Smooth muscle cell (in vitro differentiated cells): Measurements from ENCODE around the gene RMDN2. TPM values are rescaled to one million over a fixed set of nuclear protein-coding genes. Genes with fewer than 3 reads are reported as not detected.

ENCODE experiments used
- DNase-seq: peaks from one replicate; lab custom pipeline; 2025; ENCODE audit not compliant: unreplicated experiment; lab: John Stamatoyannopoulos, UW
- H2AFZ ChIP-seq: fragments of 200-600 bp; sonication (generic); 2 replicates; pipeline ENCODE4 v1.6.0; 2016; ENCODE audit warnings: antibody characterized with exemption, low read depth, mild to moderate bottlenecking
- H3F3A ChIP-seq: fragments of 200-600 bp; sonication (generic); 2 replicates; pipeline ENCODE4 v1.6.0; 2017; ENCODE audit warnings: antibody characterized with exemption, low read depth
- H3K27ac ChIP-seq: fragments of 200-600 bp; sonication (generic); 2 replicates; pipeline ENCODE4 v1.5.1; 2016; ENCODE audit warnings: low read depth, mild to moderate bottlenecking
- H3K27me3 ChIP-seq: fragments of 200-600 bp; sonication (generic); 2 replicates; pipeline ENCODE4 v1.6.1; 2016; ENCODE audit warnings: low read depth, mild to moderate bottlenecking
- H3K36me3 ChIP-seq: fragments of 200-600 bp; sonication (generic); 2 replicates; pipeline ENCODE4 v1.5.1; 2016; ENCODE audit warnings: low read depth
- H3K4me1 ChIP-seq: fragments of 200-600 bp; sonication (generic); 2 replicates; pipeline ENCODE4 v1.5.1; 2016; ENCODE audit warnings: low read depth
- H3K4me2 ChIP-seq: fragments of 200-600 bp; sonication (generic); 2 replicates; pipeline ENCODE4 v1.6.0; 2016; ENCODE audit warnings: mild to moderate bottlenecking
- H3K4me3 ChIP-seq: fragments of 200-600 bp; sonication (generic); 2 replicates; pipeline ENCODE4 v1.5.1; 2016; ENCODE audit warnings: mild to moderate bottlenecking
- H3K79me2 ChIP-seq: fragments of 200-600 bp; sonication (generic); 2 replicates; pipeline ENCODE4 v1.6.0; 2016; ENCODE audit warnings: low read depth, mild to moderate bottlenecking
- H3K9ac ChIP-seq: fragments of 200-600 bp; sonication (generic); 2 replicates; pipeline ENCODE4 v1.6.0; 2016; ENCODE audit warnings: low read depth
- H3K9me3 ChIP-seq: fragments of 200-600 bp; sonication (generic); replicated peaks from 2 replicates; pipeline ENCODE4 v1.5.1; 2016; ENCODE audit warnings: low read depth
- H4K20me1 ChIP-seq: fragments of 200-600 bp; sonication (generic); 2 replicates; pipeline ENCODE4 v1.6.0; 2016; ENCODE audit warnings: low read depth
- WGBS: methylation state at CpG from one replicate; pipeline ENCODE4 v1.1.7; 2016; ENCODE audit warnings: low lambda C conversion rate; 5-methylcytosine and 5-hydroxymethylcytosine counted together
- polyA plus RNA-seq: library from polyadenylated mRNA; unstranded; fragments of >200 nt; fragmentation: Nextera tagmentation; extraction: Ambion mirVana; gene quantifications from 2 replicates; pipeline ENCODE4 v1.2.1, GENCODE V29; 2016
- total RNA-seq: library from RNA; depleted of rRNA; stranded (reverse); fragments of >200 nt; gene quantifications from 2 replicates; pipeline ENCODE4 v1.2.3, GENCODE V29; 2014
- TF ChIP-seq, protein P1 (sequence below): fragments of 200-600 bp; sonication (generic); IDR thresholded peaks from 2 replicates; pipeline ENCODE4 v1.5.1; 2017; ENCODE audit warnings: borderline replicate concordance, mild to moderate bottlenecking, antibody characterized with exemption; ENCODE audit not compliant: insufficient read depth, poor library complexity, severe bottlenecking

RMDN2 gene
- total and polyA plus RNA-seq, 2 experiments from 2014 or later: 5.0 to 5.6 TPM

DNA sequence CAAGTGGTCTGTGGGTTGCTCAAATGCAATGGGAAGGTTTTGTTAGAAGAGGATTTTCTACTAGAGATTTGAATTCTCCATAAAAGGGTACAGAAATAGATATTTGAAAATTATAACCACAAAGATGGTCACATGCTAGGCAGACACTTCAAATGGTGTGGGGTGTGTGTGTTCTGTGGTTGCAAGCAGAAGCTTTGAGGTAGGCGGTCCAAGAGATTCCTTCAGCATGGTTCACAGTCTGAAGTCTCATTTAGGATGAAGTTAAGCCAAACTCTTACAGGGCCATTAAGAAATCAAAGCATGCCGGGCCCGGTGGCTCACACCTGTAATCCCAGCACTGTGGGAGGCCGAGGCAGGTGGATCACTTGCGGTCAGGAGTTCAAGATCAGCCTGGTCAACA lies 38.3 kb upstream of the RMDN2 start:
- Histone ChIP-seq H2AFZ (no peak overlapping the region), H3K27me3 (peaks cover 41% of the 10 kb centered on the region), H3K79me2 (no peaks in the 10 kb centered on the region), H3F3A (no peaks in the 10 kb centered on the region), H3K4me2 (no peak overlapping the region), H3K9ac (no peak overlapping the region), H3K4me1 (no peaks in the 10 kb centered on the region), H3K4me3 (no peak overlapping the region), H3K27ac (no peak overlapping the region), H3K36me3 (no peaks in the 10 kb centered on the region), H3K9me3 (no peaks in the 10 kb centered on the region), H4K20me1 (no peaks in the 10 kb centered on the region)
- TF ChIP-seq, protein P1, sequence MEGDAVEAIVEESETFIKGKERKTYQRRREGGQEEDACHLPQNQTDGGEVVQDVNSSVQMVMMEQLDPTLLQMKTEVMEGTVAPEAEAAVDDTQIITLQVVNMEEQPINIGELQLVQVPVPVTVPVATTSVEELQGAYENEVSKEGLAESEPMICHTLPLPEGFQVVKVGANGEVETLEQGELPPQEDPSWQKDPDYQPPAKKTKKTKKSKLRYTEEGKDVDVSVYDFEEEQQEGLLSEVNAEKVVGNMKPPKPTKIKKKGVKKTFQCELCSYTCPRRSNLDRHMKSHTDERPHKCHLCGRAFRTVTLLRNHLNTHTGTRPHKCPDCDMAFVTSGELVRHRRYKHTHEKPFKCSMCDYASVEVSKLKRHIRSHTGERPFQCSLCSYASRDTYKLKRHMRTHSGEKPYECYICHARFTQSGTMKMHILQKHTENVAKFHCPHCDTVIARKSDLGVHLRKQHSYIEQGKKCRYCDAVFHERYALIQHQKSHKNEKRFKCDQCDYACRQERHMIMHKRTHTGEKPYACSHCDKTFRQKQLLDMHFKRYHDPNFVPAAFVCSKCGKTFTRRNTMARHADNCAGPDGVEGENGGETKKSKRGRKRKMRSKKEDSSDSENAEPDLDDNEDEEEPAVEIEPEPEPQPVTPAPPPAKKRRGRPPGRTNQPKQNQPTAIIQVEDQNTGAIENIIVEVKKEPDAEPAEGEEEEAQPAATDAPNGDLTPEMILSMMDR: no peak
- no peak for DNase-seq
- 54% methylated on average over 5 of the region's 5 CpGs for WGBS

DNA sequence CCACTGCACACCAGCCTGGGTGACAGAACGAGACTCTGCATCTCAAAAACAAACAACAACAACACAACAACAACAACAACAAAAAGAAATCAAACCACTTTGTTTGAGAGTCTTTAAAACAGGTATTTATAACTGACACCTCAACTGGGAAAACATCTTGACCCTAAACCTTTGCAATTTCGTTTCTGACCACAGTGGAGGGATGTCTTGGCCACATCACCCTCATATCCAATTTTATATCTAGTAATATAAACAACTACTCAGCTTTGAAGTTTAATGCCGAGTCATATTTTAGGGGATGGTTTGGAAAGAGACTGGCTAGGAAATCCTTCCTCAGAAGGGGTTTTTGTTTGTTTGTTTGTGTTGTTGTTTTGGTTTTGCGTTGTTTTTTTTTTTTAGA lies 37.8 kb upstream of the RMDN2 start:
- Histone ChIP-seq H3K4me2 (no peak overlapping the region), H3K79me2 (no peaks in the 10 kb centered on the region), H2AFZ (no peak overlapping the region), H3K9me3 (no peaks in the 10 kb centered on the region), H3K9ac (no peak overlapping the region), H3K36me3 (no peaks in the 10 kb centered on the region), H3K27me3 (peaks cover 36% of the 10 kb centered on the region), H3F3A (no peaks in the 10 kb centered on the region), H4K20me1 (no peaks in the 10 kb centered on the region), H3K27ac (no peak overlapping the region), H3K4me3 (no peak overlapping the region), H3K4me1 (no peaks in the 10 kb centered on the region)
- TF ChIP-seq, protein P1: no peak
- 84% methylated on average over 4 of the region's 4 CpGs for WGBS
- no peak for DNase-seq

DNA sequence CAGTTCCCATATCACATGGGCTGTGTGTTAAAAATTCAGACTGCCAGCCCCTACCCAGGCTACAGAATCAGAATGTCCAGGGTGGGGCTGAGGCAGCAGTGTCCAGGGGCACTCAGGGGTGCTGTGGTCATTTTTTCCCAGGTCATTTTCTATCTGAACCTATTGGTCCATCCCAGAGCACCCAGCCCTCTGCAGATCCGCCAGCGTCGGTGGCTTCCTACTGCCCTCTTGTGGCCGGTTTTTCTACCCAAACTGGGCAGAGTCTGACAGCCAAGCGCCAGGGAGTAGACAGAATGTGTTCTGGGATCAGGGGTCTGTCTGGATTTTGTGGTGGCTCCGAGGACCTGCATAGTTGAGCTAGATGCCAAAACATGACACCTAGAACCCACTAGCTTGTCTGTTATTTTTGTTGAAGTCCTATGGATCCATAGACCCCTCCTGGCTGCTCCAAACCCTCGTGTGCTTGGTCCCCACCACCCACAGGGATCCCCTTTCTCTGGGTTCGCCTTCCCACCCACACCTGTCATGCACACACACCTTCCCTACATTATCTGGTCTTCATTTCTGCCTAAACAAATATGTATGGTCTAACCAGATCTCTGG lies 34.1 kb upstream of the RMDN2 start:
- Histone ChIP-seq H3K9ac (no peak overlapping the region), H3K4me1 (no peaks in the 10 kb centered on the region), H3K79me2 (no peaks in the 10 kb centered on the region), H3K27me3 (peaks cover 6% of the 10 kb centered on the region), H3K36me3 (no peaks in the 10 kb centered on the region), H3K9me3 (no peaks in the 10 kb centered on the region), H2AFZ (no peak overlapping the region), H3K4me3 (no peak overlapping the region), H3K4me2 (no peak overlapping the region), H3K27ac (no peak overlapping the region), H3F3A (peaks cover 5% of the 10 kb centered on the region), H4K20me1 (no peaks in the 10 kb centered on the region)
- peak; percentile 10 for DNase-seq
- 25% methylated on average over 8 of the region's 8 CpGs for WGBS
- TF ChIP-seq, protein P1: peak; percentile 80

DNA sequence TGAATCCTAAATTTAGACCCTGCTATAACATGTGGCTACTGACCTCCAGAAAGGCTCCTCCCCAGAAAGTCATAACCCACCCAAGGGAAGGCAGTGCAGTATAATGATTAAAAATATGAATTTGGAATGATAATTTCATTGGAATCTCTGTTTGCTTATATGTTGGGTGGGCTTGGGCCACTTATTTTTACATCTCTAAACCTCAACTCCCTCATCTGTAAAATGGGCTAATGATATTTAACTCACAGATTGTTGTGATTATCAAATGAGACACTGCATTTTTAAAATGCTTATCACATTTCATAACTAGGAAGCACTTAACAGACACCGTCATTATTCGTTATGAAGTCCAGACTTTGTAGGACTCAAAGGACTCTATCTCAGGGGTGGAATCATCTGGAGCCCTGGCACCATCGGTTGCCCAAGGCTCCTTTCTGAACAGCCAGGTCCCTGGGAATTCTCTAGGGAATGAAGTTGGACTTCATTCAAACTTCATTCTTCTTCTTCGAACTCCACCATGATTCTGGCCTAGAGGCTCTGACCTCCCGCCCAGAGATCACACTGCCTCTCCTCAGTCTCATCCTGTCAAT lies 33.1 kb upstream of the RMDN2 start:
- Histone ChIP-seq H3K27ac (no peak overlapping the region), H3K27me3 (peaks cover 4% of the 10 kb centered on the region), H3K79me2 (no peaks in the 10 kb centered on the region), H3K9ac (no peak overlapping the region), H3F3A (peaks cover 5% of the 10 kb centered on the region), H3K36me3 (no peaks in the 10 kb centered on the region), H3K4me3 (no peak overlapping the region), H4K20me1 (no peaks in the 10 kb centered on the region), H3K4me2 (no peak overlapping the region), H3K4me1 (no peaks in the 10 kb centered on the region), H2AFZ (no peak overlapping the region), H3K9me3 (no peaks in the 10 kb centered on the region)
- TF ChIP-seq, protein P1: no peak
- WGBS: 57% methylated on average over 5 of the region's 5 CpGs
- no peak for DNase-seq
